GM18499 (cell line): ENCODE results near the gene ATL3.
"Not testable (repeated sequence)": the region's sequence is repeated elsewhere in the genome, so short reads cannot be mapped to it uniquely, and the experiment has no call there.

Experiments used
- ATAC-seq: cut with Tn5 transposase; IDR thresholded peaks from one replicate; pipeline ENCODE4 v1.9.1; 2021; ENCODE audit warnings: moderate number of reproducible peaks; ENCODE audit not compliant: insufficient read depth, unreplicated experiment

The ATL3 gene

GRCh38 chr11:63598556-63598955 is 72.6 kb downstream of the ATL3 start:
- ATAC-seq = no peak

- ATAC-seq = no peak
Observed at GRCh38 chr11:63595296-63595695, 75.9 kb downstream of the ATL3 start.

- ATAC-seq = no peak
Observed at GRCh38 chr11:63592975-63593395, 78.2 kb downstream of the ATL3 start.

GRCh38 chr11:63590024-63590788 is 81.0 kb downstream of the ATL3 start:
- ATAC-seq = no peak

- no peak for ATAC-seq
Observed at GRCh38 chr11:63589000-63589399, 82.2 kb downstream of the ATL3 start.

GRCh38 chr11:63586451-63587166 is 84.6 kb downstream of the ATL3 start:
- ATAC-seq = no peak

GRCh38 chr11:63583357-63583677 is 87.9 kb downstream of the ATL3 start:
- no peak for ATAC-seq

- not testable (repeated sequence) for ATAC-seq
Observed at GRCh38 chr11:63581224-63581623, 90.0 kb downstream of the ATL3 start.

- ATAC-seq = not testable (repeated sequence)
Observed at GRCh38 chr11:63578882-63579281, 92.3 kb downstream of the ATL3 start.

GRCh38 chr11:63574856-63575602 is 96.1 kb downstream of the ATL3 start:
- ATAC-seq = no peak
